HG02610 (cell line): ENCODE measurements around the gene MICOS13.
"Not testable (repeated sequence)": the region's sequence is repeated elsewhere in the genome, so short reads cannot be mapped to it uniquely, and the experiment has no call there.

Experiments
- ATAC-seq: cut with Tn5 transposase; IDR thresholded peaks from one replicate; pipeline ENCODE4 v1.9.1; 2021; ENCODE audit warnings: mild to moderate bottlenecking, moderate library complexity; ENCODE audit not compliant: unreplicated experiment

MICOS13 gene

DNA sequence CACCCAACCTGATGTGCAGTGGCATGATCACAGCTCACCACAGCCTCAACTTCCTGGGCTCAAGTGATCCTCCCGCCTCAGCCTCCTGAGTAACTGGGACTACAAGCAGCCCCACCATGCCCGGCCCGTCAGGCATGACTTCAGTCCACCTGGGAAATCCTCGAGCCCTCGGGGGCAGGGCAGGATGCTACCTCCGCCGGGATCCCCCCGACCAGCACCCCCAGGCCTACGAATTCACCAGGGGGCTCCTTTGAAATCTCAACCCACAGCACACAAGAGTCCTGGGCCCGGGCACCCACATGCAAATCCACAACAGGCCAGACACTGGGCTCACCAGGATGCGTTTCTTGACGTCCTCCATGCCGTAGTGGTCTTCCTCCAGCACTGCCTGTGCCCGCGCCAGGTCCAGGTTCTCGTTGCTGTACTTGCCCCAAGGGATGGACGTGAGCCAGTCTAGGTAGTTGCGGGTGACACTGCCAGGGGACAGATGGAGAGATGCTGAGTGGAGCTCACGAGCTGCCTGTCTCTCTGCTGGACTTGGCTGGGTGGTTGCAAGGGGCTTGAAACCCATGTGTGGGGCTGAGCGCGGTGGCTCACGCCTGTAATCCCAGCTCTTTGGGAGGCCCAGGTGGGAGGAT is 20.3 kb upstream of the MICOS13 start:
- no peak for ATAC-seq

DNA sequence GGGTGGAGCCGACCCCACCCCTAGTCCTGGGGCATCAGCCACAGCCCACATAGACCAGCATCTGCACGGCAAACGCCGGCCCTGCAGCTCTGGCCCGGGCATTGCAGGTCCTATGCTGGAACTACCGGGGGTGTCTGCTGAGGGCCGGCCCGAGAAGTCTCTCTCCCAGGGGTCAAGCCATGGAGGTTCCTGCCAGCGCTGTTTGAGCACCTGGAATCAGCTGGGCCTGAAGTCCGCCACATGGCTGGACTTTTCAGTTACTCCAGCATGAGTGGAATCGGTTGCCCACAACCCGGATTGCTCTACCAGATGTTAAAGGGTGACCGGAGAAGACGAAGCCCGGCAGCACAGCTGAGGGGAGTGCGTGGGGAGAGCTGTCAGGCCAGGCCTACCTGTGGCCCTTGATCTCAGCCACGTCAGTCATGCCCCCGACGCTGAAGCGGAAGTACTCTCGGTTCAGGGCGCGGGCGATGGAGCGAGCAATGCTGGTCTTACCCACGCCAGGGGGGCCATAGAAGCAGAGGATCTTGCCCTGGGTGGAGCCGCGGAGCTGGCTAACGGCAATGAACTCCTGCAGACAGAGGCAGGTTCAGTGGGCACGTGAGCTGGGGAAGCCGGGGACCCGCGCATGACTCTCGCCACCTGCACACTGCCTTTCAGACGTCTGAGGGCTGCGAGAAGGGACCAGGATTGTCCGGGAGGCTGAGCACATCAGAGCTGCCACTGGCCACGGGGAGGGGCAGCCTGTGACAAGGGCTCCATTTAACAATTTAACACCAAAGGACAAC is 18.5 kb upstream of the MICOS13 start:
- no peak for ATAC-seq

DNA sequence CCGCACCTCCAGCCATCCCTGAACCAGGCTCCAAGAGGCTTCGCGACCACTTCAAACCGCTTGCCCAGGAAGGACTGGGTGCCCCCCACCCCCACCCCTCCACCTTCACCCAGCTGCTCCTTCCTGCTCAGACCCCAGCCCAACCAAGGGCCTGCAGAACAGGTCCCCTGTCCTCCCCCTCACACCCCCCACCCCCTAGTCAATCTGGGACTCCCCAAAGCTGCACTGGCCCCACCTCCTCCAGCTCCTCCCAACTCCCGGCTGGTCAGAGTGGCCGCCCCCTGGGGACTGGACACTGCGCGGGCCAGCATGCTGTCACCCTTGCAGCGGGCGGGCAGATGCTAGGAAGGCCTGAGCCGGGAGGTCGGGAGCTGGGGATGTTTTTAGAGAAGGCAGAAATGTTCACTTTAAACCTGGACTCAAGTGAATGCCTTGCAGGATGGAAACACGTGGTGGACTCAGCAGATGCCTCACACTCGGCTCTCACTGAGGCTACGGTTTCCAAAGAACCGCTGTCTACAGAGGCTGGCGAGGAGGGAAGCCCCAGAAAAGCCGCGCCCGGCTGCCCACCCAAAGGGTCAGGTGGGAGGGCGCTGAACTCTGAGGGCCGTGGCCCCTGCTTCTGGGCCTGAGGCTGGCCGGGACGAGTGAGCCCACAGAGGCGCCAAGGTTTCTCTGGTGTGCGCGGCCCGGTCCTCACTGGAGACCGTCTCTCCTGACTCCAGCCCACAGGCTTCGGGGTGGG is 17.7 kb upstream of the MICOS13 start:
- ATAC-seq: no peak

DNA sequence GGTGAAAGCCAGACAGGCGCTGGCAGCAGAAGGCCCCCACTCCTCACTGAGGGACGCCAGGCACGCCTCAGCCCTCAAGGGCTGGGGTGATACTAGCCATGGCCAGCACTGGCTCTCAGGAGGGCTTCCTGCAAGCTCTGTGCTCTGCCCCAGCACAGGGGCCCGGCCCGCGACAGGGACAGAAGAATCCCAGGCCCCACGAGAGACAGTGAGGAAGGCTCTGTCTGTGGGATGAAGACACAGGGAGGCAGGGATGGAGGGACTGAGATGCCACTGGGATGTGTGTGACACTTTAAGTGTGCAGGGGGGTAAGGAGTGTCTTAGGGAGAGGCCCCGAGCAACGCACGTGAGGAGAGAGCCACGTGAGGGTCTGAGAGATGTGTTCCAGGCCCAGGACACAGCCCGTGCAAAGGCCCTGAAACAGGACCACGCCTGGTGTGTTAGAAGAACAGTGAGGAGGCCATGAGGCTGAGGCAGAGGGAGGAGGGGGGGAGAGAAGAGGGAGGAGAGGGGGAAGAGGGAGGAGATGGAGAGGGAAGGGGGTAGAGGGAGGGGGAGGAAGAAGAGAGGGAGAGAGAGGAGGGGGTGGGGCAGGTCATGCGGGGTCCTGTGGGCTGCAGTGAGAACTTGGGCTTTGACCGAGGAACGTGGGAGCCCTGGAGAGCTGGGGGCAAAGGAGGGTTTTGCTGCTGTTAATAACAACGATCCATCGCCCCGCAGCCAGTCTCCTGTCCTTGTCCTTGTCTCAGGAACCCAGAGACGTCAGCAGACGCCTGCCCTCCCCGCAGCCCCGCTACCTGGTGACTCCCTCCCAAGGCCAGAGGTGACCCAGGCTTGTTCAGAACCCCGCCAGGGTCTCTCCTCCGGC is 16.9 kb upstream of the MICOS13 start:
- no peak for ATAC-seq

DNA sequence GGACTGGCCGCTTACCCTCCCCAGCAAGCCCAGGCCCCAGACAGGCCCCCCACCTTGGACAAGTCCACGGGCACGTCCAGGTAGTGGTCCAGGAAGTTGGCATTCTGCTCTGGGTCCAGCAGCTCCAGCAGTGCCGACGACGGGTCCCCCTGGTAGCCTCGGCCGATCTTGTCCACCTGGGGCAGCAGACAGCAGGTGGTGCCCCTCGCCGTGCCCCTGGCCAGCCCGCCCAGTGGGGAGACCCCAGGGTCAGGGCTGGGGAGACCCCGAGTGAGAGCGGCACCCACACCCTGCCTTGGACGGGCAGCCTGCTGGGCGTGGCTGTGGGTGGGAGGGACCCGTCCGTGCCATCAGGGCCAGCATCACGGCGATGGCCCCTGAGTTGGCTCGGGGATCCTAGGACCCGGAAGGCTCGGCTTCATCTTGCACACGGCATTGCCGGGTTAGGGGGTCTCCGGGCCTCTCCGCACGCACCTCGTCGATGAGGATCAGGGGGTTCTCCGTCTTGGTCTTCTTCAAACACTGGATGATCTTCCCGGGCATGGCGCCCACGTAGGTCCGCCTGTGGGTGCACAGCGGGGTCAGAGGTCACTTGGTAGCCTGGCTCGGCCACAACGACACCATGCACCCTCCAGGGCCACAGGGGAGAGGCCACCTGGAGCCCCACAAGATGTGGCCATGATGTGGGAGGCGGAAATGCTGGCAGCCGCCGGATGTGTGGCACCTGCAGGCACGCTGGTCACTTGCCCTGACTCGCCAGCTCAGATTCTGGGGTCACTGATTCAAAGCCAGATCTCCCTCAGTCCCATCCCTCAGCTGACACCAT is 16.1 kb upstream of the MICOS13 start:
- no peak for ATAC-seq

DNA sequence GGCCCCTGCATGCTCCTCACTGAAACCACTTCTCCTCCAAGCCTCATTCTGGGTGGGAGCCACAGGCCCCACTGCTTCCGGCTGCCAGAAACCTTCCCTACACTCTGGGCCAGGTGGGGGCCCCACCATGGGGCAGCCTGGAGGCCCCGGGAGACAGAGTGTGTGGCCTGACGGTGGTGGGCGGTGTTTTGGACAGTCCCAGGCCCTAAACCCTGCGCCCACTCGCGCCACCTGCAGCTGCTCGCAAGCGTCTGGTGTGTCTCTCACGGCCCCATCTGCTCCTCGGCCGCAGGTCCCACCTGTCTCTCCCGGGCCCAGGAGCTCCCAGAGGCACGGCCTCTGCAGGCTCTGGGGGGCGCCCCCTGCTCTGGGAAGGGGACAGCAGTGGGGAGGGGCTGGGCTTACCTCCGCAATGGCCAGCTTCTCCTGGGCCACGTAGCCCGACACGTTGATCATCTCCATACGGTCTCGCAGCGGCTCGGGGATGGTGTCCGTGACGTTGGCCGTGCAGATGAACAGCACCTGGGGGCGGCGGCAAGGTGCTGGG is 15.4 kb upstream of the MICOS13 start:
- ATAC-seq: no peak

DNA sequence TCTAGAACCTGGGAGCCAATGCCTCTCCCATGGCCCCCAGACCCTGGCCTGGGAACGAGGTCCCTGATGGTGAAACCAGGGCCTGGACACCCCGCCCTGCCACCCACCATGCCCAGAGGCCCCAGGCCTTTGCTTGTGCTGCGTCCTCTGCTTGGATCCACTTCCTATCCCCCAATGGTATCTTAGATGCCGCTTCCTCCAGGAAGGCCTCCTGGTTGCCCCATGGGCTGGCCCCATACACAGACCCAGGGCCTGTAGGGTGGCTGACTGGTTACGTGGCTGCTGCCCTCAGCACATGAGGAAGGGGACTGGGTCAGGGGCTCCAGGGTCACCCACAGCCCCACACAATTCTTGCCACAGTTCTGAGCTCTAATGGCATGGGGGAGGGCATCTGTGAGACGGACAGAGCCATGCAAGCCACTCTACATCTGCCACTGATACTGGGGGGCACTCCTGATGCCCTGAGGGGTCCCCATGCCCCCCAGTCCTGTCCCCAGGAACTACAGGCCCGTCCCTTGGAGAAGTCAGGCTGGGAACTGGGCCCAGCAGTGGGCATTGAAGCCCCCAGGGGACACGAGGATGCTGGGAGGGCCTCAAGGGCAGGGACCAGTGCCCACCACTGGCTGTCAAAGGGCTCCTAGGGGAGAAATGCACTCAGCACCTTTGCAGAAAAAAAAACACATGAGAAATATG is 14.8 kb upstream of the MICOS13 start:
- no peak for ATAC-seq

DNA sequence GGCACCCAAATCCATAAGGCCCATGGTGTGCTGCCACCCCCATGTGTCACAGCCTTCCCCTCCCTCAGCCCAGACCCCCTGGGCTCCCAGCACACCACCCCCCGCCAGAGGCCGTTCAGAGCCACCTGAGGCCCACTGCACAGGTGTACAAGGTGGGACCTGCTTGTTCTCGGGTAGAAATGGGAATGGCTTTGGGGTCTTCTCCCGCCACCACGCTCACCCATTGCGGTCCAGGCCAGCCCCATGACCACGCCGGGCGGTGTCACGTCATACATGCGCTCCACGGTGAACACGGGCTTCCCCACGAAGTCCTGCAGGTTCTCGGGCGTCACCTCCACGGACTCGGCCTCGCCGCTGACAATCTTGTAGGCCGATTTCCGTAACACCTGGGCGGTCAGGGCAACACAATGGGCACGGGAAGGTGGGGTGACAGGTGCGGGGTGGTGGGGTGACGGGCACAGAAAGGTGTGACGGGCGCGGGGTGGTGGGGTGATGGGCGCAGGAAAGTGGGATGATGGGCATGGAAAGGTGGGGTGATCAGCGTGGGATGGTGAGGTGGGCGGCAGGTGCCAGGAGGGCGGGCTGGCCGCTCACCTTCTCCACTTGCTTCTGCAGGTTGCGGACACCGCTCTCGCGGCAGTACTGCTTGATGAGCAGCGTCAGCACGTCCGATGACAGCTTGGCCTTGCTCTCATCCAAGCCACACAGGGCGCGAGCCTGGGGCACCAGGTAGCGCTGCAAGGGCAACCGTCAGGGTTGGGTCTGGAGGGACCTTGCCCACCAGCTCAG is 14.0 kb upstream of the MICOS13 start:
- ATAC-seq: no peak

DNA sequence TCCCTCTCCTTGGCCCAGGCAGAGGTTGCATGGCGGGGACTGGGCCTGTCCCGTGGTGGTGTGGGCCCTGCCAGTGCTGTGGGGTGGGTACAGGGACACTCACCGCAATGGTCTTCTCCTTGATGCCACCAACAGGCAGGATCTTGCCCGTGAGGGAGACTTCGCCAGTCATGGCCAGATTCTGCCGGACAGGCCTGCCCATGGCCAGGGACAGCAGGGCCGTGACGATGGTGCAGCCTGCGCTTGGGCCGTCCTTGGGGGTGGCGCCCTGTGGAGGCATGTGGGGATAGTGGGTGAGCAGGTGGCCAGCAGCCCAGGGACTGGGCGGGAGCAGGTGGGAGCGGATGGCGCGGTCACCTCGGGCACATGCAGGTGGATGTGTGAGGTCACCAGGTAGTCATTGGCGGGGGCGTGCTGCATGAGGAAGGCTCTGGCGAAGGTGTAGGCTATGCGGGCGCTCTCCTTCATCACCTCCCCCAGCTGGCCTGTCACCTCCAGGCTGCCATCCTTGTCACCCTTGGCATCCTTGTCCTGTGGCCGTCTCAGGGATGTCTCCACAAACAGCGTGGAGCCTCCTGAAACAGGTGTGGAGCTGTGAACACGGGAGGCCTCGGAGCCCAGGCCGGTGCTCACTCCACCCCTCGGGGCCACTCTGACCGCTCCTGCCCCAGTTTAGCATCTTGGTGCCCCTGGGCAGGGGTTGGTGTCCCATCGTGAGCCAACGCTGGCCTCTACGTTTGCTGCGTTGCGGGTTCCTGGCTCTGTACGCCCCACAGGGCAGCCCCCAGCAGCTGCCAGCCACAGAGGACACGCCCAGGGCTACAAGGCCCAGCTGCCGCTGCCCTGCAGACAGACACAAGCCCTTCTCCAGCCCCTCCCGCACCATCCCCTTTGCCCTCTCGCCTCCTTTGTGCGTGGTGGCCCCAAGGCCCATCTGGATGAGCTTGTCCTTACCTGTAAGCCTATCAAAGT is 13.2 kb upstream of the MICOS13 start:
- no peak for ATAC-seq

DNA sequence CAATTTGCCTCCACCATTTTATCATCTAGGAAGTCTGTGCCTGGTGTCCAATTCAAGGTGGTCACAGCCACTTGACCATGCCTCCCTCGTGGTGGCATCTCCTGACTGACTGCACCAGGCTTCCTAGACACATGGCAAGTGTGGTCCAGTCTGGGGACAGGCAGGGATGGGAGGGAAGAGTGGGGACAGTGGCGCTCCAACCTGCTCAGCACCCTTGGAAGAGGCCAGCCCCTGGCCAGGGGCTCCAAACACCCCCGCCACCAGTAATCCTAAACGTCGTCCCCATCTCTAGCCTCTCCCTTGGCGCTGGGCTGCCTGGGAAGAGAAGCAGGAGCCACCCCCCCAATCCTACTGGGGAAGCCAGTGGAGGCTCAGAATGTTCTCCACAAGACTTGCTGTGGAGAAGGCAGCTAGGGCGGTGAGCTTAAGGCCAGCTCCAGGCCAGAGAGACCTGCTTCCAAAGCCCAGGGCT is 12.4 kb upstream of the MICOS13 start:
- no peak for ATAC-seq

DNA sequence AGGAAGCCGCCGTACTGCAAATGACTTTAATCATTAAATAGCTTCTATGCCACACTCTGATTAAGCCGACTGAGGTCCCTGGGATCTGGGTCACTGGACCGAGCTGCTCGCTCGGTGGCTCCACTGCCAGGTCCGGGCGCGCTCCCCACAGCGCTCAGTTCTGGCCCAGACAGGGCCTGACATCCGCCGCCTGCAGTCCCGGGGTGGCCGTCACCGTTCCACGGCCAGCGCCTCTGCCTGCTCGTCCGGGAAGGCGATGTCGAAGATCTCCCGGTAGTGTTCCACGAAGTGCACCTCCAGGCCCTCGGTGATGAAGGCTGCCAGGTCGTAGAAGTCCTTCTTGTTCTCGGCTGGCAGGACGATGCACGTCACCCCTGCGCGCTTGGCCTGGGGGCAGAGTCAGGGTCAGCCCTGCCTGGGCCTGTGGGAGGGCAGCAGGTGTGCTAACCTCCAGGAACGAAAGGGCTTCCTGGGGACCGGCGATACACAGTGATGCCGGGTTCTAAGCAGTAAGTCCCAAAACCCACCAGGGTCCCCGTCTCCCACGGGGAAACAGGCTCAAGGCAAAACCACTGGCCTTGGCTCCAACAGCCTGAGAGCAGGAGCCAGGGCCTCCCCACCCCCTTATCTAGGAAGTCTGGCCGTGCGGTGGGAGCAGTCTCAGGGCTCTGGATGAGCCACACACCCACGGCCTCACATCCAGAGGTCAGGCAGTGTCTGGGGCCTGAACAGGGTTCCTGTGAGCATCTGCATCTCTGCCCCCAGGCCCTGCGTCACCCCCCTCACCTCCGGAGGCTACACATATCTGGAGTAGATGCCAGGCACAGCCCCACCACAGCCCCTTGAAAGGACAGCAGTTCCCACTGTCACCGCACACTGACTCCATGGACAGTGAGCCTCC is 11.8 kb upstream of the MICOS13 start:
- no peak for ATAC-seq

DNA sequence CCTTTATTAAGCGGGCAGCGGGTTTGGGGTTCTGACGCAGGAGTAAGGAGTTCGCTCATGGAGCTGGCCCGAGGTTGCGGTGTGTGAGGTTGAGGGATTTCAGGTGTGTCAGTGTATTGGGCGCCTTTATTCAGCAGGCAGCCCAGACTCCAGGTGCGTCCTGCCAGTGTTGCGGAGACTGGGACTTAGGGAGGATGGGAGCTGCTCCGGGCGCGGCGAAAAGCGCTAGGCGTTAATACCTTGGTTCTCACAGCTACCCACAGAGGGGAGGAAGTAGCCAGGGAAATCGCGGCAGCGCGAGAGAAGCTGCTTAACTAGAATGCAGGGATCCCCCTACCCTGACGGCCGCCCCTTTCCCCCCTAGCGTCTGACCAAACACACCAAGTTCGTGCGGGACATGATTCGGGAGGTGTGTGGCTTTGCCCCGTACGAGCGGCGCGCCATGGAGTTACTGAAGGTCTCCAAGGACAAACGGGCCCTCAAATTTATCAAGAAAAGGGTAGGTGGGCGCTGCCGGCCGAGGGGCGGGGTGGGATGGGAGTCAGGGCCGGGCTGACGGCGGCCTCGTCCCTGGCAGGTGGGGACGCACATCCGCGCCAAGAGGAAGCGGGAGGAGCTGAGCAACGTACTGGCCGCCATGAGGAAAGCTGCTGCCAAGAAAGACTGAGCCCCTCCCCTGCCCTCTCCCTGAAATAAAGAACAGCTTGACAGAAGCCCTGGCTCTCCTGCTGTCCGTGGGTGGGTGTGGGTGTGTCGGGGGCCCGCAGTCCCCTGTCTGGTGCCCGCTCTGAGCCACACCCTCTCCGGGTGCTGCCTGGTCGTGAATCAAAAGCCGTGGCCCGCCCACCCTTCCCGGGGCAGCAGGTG is 10.9 kb upstream of the MICOS13 start:
- no peak for ATAC-seq

DNA sequence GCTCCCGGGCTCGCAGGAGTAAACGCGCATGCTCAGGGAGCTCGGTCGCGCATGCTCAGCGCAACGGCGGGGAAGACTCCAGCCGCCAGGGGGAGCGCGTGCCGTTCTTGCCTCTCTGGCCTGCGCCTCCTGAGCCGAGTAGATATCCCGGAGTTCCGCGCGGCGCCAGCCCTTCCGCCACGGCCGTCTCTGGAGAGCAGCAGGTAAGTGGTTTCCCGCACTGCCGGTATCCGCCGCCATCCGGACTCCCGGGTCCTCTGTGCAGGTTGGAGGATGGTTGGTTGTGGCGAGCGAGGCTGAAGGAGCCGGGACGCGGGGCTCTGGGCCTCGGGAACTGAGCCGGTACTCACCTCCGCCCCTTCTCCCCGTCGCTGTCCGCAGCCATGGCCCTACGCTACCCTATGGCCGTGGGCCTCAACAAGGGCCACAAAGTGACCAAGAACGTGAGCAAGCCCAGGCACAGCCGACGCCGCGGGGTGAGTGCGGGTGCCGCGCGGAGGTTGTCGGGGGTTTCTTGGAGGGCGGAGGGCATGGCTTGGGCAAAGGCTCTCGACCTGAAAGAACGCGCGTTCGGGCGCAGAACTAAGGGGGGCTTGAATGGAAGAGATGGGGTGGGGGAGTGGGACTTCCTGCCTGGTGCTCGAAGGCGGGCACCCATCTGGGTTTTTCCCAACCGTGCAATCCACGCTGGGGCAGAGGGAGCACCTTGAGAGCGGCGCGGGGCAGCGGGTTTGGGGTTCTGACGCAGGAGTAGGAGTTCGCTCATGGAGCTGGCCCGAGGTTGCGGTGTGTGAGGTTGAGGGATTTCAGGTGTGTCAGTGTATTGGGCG is 10.0 kb upstream of the MICOS13 start, which contains the start of gene RPL36:
TSS of gene RPL36 (plus strand) at position 171 of the 830 bp plus-strand sequence. CDS start at position 384, 213 bp downstream.
- ATAC-seq: peak; percentile 40

DNA sequence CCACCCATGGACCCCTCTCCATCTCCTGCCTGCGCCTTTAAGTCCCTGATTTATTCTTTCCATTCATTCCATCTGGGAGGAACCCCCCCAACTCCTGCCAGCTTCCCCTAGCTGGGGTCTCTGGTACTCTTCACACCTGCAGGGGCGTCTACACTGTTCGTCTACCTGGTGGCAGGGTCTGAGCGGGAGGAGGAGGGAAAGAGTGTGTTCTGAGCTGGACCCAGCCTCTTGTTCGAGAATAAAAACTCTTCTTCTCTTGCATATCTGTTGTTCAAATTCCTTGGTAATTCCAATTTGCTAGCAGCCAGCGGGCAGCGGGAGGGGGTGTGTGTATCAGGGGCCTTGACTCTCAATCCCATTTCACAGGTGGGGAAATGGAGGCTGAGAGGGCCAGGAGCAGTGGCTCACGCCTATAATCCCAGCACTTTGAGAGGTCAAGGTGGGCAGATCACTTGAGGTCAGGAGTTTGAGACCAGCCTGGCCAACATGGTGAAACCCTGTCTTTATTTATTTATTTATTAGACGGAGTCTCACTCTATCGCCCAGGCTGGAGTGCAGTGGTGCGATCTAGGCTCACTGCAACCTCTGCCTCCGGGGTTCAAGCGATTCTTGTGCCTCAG is 8.1 kb upstream of the MICOS13 start:
- ATAC-seq: not testable (repeated sequence)
